GM12878 (cell line): Measurements from ENCODE around the gene ASGR1. TPM values are rescaled to one million over a fixed set of nuclear protein-coding genes. Genes with fewer than 3 reads are reported as not detected.

Experiments
- ATAC-seq: fragments of 200-7000 bp; cut with Tn5 transposase; 3 replicates; pipeline ENCODE4 v1.9.1; 2020; ENCODE audit warnings: mild to moderate bottlenecking, moderate library complexity
- BruUV-seq: library from RNA; stranded (reverse); fragments of 400-500 nt; replicated peaks from 2 replicates; lab custom pipeline; 2021; lab: Mats Ljungman, UMichigan
- CTCF ChIA-PET: fragments of 300-600 bp; sonication (Branson Sonifier 250); formaldehyde crosslinking; extraction: SDS; loops from one replicate; lab custom pipeline; 2021; ENCODE audit warnings: inconsistent platforms; lab: Yijun Ruan, JAX
- POLR2A ChIA-PET: fragments of 350-600 bp; formaldehyde crosslinking; extraction: SDS; loops from one replicate; lab custom pipeline; 2021; ENCODE audit warnings: inconsistent platforms; lab: Charles Lee
- RAD21 ChIA-PET: fragments of 300-600 bp; sonication (Branson Sonifier 250); formaldehyde crosslinking; loops from one replicate; lab custom pipeline; 2023; ENCODE audit warnings: antibody characterized with exemption; ENCODE audit not compliant: unreplicated experiment; lab: Charles Lee
- SMC1A ChIA-PET: fragments of 300-600 bp; sonication (Branson Sonifier 250); formaldehyde crosslinking; loops from one replicate; lab custom pipeline; 2023; ENCODE audit not compliant: unreplicated experiment, uncharacterized antibody; lab: Charles Lee
- DNase-seq: peaks from one replicate; pipeline ENCODE4 v3.0.0-alpha.2; 2011; ENCODE audit warnings: low read depth, low spot score
- FAIRE-seq: peaks from 3 replicates; lab custom pipeline; 2011; peaks lifted over from hg19 to GRCh38; lab: Jason Lieb, UNC
- H2AFZ ChIP-seq: 2 replicates; pipeline ENCODE4 v1.6.0; 2011; ENCODE audit warnings: low read depth, low read length, control low read depth; ENCODE audit not compliant: control insufficient read depth
- H3K27ac ChIP-seq: 2 replicates; pipeline ENCODE4 v1.5.1; 2011; ENCODE audit warnings: control low read depth; ENCODE audit not compliant: control insufficient read depth, insufficient read depth
- H3K27me3 ChIP-seq, 2 experiments: replicated peaks in 1 of 2; 2 replicates each; pipeline versions ENCODE4 v1.6.0 to v1.6.1; 2011; ENCODE audit warnings: low read length in 1 of 2; ENCODE audit not compliant: control insufficient read depth in 2 of 2, insufficient read depth in 2 of 2
- H3K36me3 ChIP-seq, 2 experiments: 2 replicates each; pipeline ENCODE4 v1.5.1; 2011; ENCODE audit warnings: low read length in 1 of 2; ENCODE audit not compliant: control insufficient read depth in 2 of 2, insufficient read depth in 2 of 2
- H3K4me1 ChIP-seq: 2 replicates; pipeline ENCODE4 v1.6.1; 2011; ENCODE audit warnings: mild to moderate bottlenecking, low read length, moderate library complexity, mixed read lengths; ENCODE audit not compliant: control insufficient read depth, insufficient read depth
- H3K4me2 ChIP-seq: 2 replicates; pipeline ENCODE4 v1.6.0; 2011; ENCODE audit warnings: control low read depth; ENCODE audit not compliant: control insufficient read depth, insufficient read depth
- H3K4me3 ChIP-seq: fragments of 200-600 bp; sonication (generic); 2 replicates; pipeline ENCODE4 v1.5.1; 2016
- H3K79me2 ChIP-seq: 2 replicates; pipeline ENCODE4 v1.6.0; 2011; ENCODE audit warnings: low read length; ENCODE audit not compliant: control insufficient read depth, insufficient read depth
- H3K9ac ChIP-seq: 2 replicates; pipeline ENCODE4 v1.8.0; 2011; ENCODE audit warnings: low read length, control low read depth, mixed read lengths; ENCODE audit not compliant: control insufficient read depth, insufficient read depth
- H3K9me3 ChIP-seq: replicated peaks from 3 replicates; pipeline ENCODE4 v1.5.1; 2011; ENCODE audit warnings: mild to moderate bottlenecking, low read length; ENCODE audit not compliant: control insufficient read depth, insufficient read depth
- H4K20me1 ChIP-seq: 2 replicates; pipeline ENCODE4 v1.6.0; 2011; ENCODE audit not compliant: control insufficient read depth, insufficient read depth
- IRF4 ChIP-seq: IDR thresholded peaks from 2 replicates; pipeline ENCODE4 v1.6.1; 2011; ENCODE audit warnings: low read depth, low read length
- IRF5 ChIP-seq: fragments of 450-650 bp; IDR thresholded peaks from 2 replicates; pipeline ENCODE4 v1.6.1; 2017; ENCODE audit warnings: borderline replicate concordance
- KDM1A ChIP-seq: fragments of 200-600 bp; sonication (generic); IDR thresholded peaks from 2 replicates; pipeline ENCODE4 v1.6.1; 2016; ENCODE audit warnings: borderline replicate concordance
- MTA2 ChIP-seq: fragments of 450-650 bp; IDR thresholded peaks from 2 replicates; pipeline ENCODE4 v1.6.1; 2016; ENCODE audit warnings: low read depth, mild to moderate bottlenecking, moderate library complexity
- NBN ChIP-seq: fragments of 450-650 bp; IDR thresholded peaks from 2 replicates; pipeline ENCODE4 v1.6.1; 2016
- NRF1 ChIP-seq: conservative IDR thresholded peaks from 2 replicates; pipeline ENCODE4 v1.6.1; 2011; ENCODE audit warnings: mild to moderate bottlenecking, low read depth, low read length, improper control_type of control experiment
- PAX5 ChIP-seq: IDR thresholded peaks from 2 replicates; pipeline ENCODE4 v1.6.1; 2011; ENCODE audit warnings: low read depth, low read length, borderline replicate concordance
- POLR2A ChIP-seq: IDR thresholded peaks from 2 replicates; pipeline ENCODE4 v1.6.1; 2011; ENCODE audit warnings: low read depth, mild to moderate bottlenecking, low read length
- POLR2AphosphoS2 ChIP-seq: IDR thresholded peaks from 2 replicates; pipeline ENCODE4 v1.6.1; 2011; ENCODE audit warnings: low read depth, mild to moderate bottlenecking, low read length, improper control_type of control experiment, moderate library complexity
- POU2F2 ChIP-seq: IDR thresholded peaks from 3 replicates; pipeline ENCODE4 v1.6.1; 2011; ENCODE audit warnings: low read depth, mild to moderate bottlenecking, low read length, borderline replicate concordance
- RB1 ChIP-seq: fragments of 450-650 bp; formaldehyde crosslinking; IDR thresholded peaks from 2 replicates; pipeline ENCODE4 v1.6.1; 2017; ENCODE audit warnings: mild to moderate bottlenecking, borderline replicate concordance
- RUNX3 ChIP-seq: IDR thresholded peaks from 2 replicates; pipeline ENCODE4 v1.6.1; 2012; ENCODE audit warnings: low read length, inconsistent platforms
- SMARCA5 ChIP-seq: fragments of 450-650 bp; IDR thresholded peaks from 2 replicates; pipeline ENCODE4 v1.6.1; 2017; ENCODE audit warnings: mild to moderate bottlenecking
- SMC3 ChIP-seq: IDR thresholded peaks from 2 replicates; pipeline ENCODE4 v1.6.1; 2011; ENCODE audit warnings: low read length, improper control_type of control experiment, borderline replicate concordance
- TCF3 ChIP-seq: IDR thresholded peaks from 2 replicates; pipeline ENCODE4 v1.6.1; 2012; ENCODE audit warnings: low read depth, mild to moderate bottlenecking, low read length, borderline replicate concordance; ENCODE audit not compliant: insufficient read depth
- WGBS: methylation state at CpG from one replicate; pipeline ENCODE4 v1.1.6; 2016; ENCODE audit warnings: low lambda C conversion rate; ENCODE audit not compliant: insufficient replicate concordance, insufficient coverage; ENCODE audit errors: missing lambda C conversion rate; 5-methylcytosine and 5-hydroxymethylcytosine counted together
- in situ Hi-C: fragments of 300-500 bp; cut with MboI; formaldehyde crosslinking; loops from 9 replicates; pipeline ENCODE4 v1.14.3; 2018; ENCODE audit warnings: mixed read lengths
- intact Hi-C: fragments of 100-400 bp; cut with micrococcal nuclease; formaldehyde crosslinking; loops from one replicate; pipeline ENCODE4 v1.14.2; 2022; ENCODE audit not compliant: unreplicated experiment
- polyA plus RNA-seq, 11 experiments: library from polyadenylated mRNA; depleted of rRNA in 4 of 11; unstranded in 6 of 11; stranded (reverse) in 5 of 11; fragments of >200 nt; fragmentation: Nextera tagmentation in 4 of 11; fragmentation: Illumina TruSeq in 1 of 11; extraction: Ambion mirVana in 4 of 11; extraction: Trizol in 1 of 11; gene quantifications; 1 replicate in 1 of 11; 2 replicates in 10 of 11; pipeline versions ENCODE4 v1.2.1 to v1.2.3, GENCODE V29; 2011 to 2016; ENCODE audit warnings: inconsistent platforms in 2 of 11, missing spikeins in 2 of 11, low read depth in 1 of 11
- total RNA-seq, 4 experiments: library from RNA; depleted of rRNA in 3 of 4; stranded (reverse); fragments of >200 nt in 3 of 4; fragmentation: Illumina TruSeq in 1 of 4; extraction: Trizol in 1 of 4; gene quantifications; 2 replicates each; pipeline versions ENCODE4 v1.2.1 to v1.2.3, GENCODE V29; 2013 to 2021
- TF ChIP-seq, protein P1 (sequence below): fragments of 450-650 bp; IDR thresholded peaks from 2 replicates; pipeline ENCODE4 v1.6.1; 2017; ENCODE audit warnings: antibody characterized with exemption, mild to moderate bottlenecking, moderate library complexity
- TF ChIP-seq, protein P2 (sequence below): fragments of 450-650 bp; formaldehyde crosslinking; IDR thresholded peaks from 2 replicates; pipeline ENCODE4 v1.5.0; 2022; ENCODE audit warnings: mild to moderate bottlenecking, missing genetic modification characterization

The ASGR1 gene
- total and polyA plus RNA-seq, 10 of the 15 experiments (the other 5 are each of a cell fraction or from before 2014, with no cell fraction given) = 0.06 to 0.34 (median 0.14) TPM; not detected in 6

GRCh38 chr17:7220593-7221277, 41.6 kb upstream of the ASGR1 start:
- no TSS peak for BruUV-seq
- peak; percentile 54 for FAIRE-seq
- TF ChIP-seq NBN (no peak), MTA2 (no peak), NRF1 (no peak), SMC3 (peak; percentile 53; the same call in 1 of the 2 replicates), IRF5 (no peak), RB1 (no peak), SMARCA5 (peak; percentile 79), POLR2A (0 out of 2 replicates have a peak, but pooled peaks have one; percentile 41), POLR2AphosphoS2 (no peak), KDM1A (no peak), IRF4 (no peak), PAX5 (no peak), TCF3 (no peak), POU2F2 (no peak), RUNX3 (0 out of 2 replicates have a peak, but pooled peaks have one; percentile 5)
- TF ChIP-seq, protein P1, sequence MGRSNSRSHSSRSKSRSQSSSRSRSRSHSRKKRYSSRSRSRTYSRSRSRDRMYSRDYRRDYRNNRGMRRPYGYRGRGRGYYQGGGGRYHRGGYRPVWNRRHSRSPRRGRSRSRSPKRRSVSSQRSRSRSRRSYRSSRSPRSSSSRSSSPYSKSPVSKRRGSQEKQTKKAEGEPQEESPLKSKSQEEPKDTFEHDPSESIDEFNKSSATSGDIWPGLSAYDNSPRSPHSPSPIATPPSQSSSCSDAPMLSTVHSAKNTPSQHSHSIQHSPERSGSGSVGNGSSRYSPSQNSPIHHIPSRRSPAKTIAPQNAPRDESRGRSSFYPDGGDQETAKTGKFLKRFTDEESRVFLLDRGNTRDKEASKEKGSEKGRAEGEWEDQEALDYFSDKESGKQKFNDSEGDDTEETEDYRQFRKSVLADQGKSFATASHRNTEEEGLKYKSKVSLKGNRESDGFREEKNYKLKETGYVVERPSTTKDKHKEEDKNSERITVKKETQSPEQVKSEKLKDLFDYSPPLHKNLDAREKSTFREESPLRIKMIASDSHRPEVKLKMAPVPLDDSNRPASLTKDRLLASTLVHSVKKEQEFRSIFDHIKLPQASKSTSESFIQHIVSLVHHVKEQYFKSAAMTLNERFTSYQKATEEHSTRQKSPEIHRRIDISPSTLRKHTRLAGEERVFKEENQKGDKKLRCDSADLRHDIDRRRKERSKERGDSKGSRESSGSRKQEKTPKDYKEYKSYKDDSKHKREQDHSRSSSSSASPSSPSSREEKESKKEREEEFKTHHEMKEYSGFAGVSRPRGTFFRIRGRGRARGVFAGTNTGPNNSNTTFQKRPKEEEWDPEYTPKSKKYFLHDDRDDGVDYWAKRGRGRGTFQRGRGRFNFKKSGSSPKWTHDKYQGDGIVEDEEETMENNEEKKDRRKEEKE = no peak
- TF ChIP-seq, protein P2, sequence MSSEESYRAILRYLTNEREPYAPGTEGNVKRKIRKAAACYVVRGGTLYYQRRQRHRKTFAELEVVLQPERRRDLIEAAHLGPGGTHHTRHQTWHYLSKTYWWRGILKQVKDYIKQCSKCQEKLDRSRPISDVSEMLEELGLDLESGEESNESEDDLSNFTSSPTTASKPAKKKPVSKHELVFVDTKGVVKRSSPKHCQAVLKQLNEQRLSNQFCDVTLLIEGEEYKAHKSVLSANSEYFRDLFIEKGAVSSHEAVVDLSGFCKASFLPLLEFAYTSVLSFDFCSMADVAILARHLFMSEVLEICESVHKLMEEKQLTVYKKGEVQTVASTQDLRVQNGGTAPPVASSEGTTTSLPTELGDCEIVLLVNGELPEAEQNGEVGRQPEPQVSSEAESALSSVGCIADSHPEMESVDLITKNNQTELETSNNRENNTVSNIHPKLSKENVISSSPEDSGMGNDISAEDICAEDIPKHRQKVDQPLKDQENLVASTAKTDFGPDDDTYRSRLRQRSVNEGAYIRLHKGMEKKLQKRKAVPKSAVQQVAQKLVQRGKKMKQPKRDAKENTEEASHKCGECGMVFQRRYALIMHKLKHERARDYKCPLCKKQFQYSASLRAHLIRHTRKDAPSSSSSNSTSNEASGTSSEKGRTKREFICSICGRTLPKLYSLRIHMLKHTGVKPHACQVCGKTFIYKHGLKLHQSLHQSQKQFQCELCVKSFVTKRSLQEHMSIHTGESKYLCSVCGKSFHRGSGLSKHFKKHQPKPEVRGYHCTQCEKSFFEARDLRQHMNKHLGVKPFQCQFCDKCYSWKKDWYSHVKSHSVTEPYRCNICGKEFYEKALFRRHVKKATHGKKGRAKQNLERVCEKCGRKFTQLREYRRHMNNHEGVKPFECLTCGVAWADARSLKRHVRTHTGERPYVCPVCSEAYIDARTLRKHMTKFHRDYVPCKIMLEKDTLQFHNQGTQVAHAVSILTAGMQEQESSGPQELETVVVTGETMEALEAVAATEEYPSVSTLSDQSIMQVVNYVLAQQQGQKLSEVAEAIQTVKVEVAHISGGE (CRISPR knock-in tag) = no peak

More at GRCh38 chr17:7220593-7221277, 41.6 kb upstream of the ASGR1 start:
- Histone ChIP-seq H2AFZ (no peak overlapping the region), H3K4me2 (peak overlapping the region; percentile 97), H3K27ac (peak overlapping the region; percentile 92), H3K79me2 (peaks cover 14% of the 10 kb centered on the region), H4K20me1 (no peaks in the 10 kb centered on the region), H3K36me3 (peaks cover 11 to 12% of the 10 kb centered on the region in 2 experiments), H3K4me1 (peaks cover 12% of the 10 kb centered on the region), H3K27me3 (no peaks in the 10 kb centered on the region), H3K9me3 (no peaks in the 10 kb centered on the region), H3K9ac (peak overlapping the region; percentile 86), H3K4me3 (peak overlapping the region; percentile 81)
- ChIA-PET CTCF (interaction anchor here (0.6 to 5.1 kb wide), 21 partner anchors 12 to 175 kb away, joined by 3 to 70 read pairs (median 5); partner anchors contain the start of genes ACAP1, DVL2, GABARAP and PHF23), POLR2A (interaction anchor here (0.5 to 5.9 kb wide), 15 partner anchors 10 to 1734 kb away, joined by 3 to 60 read pairs (median 4); partner anchors contain the start of genes CTDNEP1, DVL2, ELP5 and GABARAP), SMC1A (interaction anchor here (0.6 to 4.8 kb wide), 12 partner anchors 14 to 175 kb away, joined by 3 to 34 read pairs (median 5); partner anchors contain the start of genes DVL2, GABARAP and PHF23), RAD21 (interaction anchor here (0.5 to 3.2 kb wide), 17 partner anchors 14 to 364 kb away, joined by 3 to 51 read pairs (median 4); partner anchors contain the start of genes CTDNEP1, DVL2, ELP5 and GABARAP)
- intact Hi-C loops (no loop called here), in situ Hi-C loops (no loop called here)
- peak; percentile 80 for ATAC-seq
- no peak for DNase-seq
- 37% methylated on average over 11 of the region's 11 CpGs for WGBS
